K562 (cell line): Measurements from ENCODE around the gene CYLD. TPM values are rescaled to one million over a fixed set of nuclear protein-coding genes. Genes with fewer than 3 reads are reported as not detected.

Experiments used
- CSDE1 ChIP-seq, 2 experiments: fragments of 450-650 bp; IDR thresholded peaks; 2 replicates each; pipeline ENCODE4 v1.6.1; 2016; ENCODE audit warnings: mild to moderate bottlenecking in 1 of 2
- FOXJ3 ChIP-seq: sonication (generic); formaldehyde crosslinking; IDR thresholded peaks from 2 replicates; pipeline ENCODE4 v1.4.0; 2020; ENCODE audit warnings: mild to moderate bottlenecking, missing genetic modification reagents
- FOXP1 ChIP-seq: sonication (generic); formaldehyde crosslinking; IDR thresholded peaks from 2 replicates; pipeline ENCODE4 v1.8.0; 2022; ENCODE audit warnings: mild to moderate bottlenecking, missing genetic modification reagents
- HDAC1 ChIP-seq, 2 experiments: fragments of 450-650 bp; IDR thresholded peaks; 2 replicates each; pipeline ENCODE4 v1.6.1; 2016 to 2017; ENCODE audit warnings: inconsistent platforms in 1 of 2, mild to moderate bottlenecking in 1 of 2, moderate library complexity in 1 of 2
- PTBP1 ChIP-seq: fragments of 200-400 bp; formaldehyde crosslinking; IDR thresholded peaks from 2 replicates; pipeline ENCODE4 v1.6.1; 2017; ENCODE audit warnings: low read depth, low read length
- SMAD1 ChIP-seq: fragments of 150-350 bp; IDR thresholded peaks from 2 replicates; pipeline ENCODE4 v1.6.1; 2014; ENCODE audit warnings: low read length, low read depth; ENCODE audit not compliant: partially characterized antibody
- SMARCB1 ChIP-seq: IDR thresholded peaks from 2 replicates; pipeline ENCODE4 v1.6.1; 2011; ENCODE audit warnings: improper control_type of control experiment, low read depth; ENCODE audit not compliant: insufficient read length
- TARDBP ChIP-seq: fragments of 450-650 bp; IDR thresholded peaks from 2 replicates; pipeline ENCODE4 v1.6.1; 2016
- TEAD4 ChIP-seq, 2 experiments: sonication (generic) in 1 of 2; formaldehyde crosslinking in 1 of 2; IDR thresholded peaks; 2 replicates each; pipeline versions ENCODE4 v1.6.1 to v1.8.0; 2012 to 2022; ENCODE audit warnings: borderline replicate concordance in 1 of 2, inconsistent platforms in 1 of 2, low read length in 1 of 2, mild to moderate bottlenecking in 1 of 2, missing genetic modification reagents in 1 of 2
- ZNF253 ChIP-seq: fragments of 250-450 bp; sonication (Bioruptor Pico); conservative IDR thresholded peaks from 2 replicates; pipeline ENCODE4 v1.6.1; 2021; ENCODE audit warnings: mild to moderate bottlenecking
- ZNF274 ChIP-seq: IDR thresholded peaks from 2 replicates; pipeline ENCODE4 v1.6.1; 2011; ENCODE audit warnings: low read depth, mild to moderate bottlenecking, low read length, moderate library complexity, borderline replicate concordance
- ZNF354B ChIP-seq: fragments of 250-450 bp; sonication (Bioruptor Pico); IDR thresholded peaks from 2 replicates; pipeline ENCODE4 v1.4.0; 2020
- ZNF57 ChIP-seq: fragments of 450-650 bp; formaldehyde crosslinking; IDR thresholded peaks from 2 replicates; pipeline ENCODE4 v1.4.0; 2020; ENCODE audit warnings: mild to moderate bottlenecking, moderate library complexity
- ZZZ3 ChIP-seq: fragments of 450-650 bp; IDR thresholded peaks from 2 replicates; pipeline ENCODE4 v1.6.1; 2016; ENCODE audit warnings: antibody characterized with exemption, mild to moderate bottlenecking, moderate library complexity
- polyA plus RNA-seq, 8 experiments: library from polyadenylated mRNA; depleted of rRNA in 4 of 8; stranded (reverse) in 5 of 8; unstranded in 3 of 8; fragments of >200 nt; fragmentation: Nextera tagmentation in 2 of 8; fragmentation: Illumina TruSeq in 1 of 8; extraction: Ambion mirVana in 2 of 8; extraction: Trizol in 1 of 8; gene quantifications; 2 replicates each; pipeline versions ENCODE4 v1.2.1 to v1.2.3, GENCODE V29; 2011 to 2014; ENCODE audit warnings: inconsistent platforms in 1 of 8, missing spikeins in 1 of 8
- total RNA-seq, 7 experiments: library from RNA; depleted of rRNA in 6 of 7; stranded (reverse); fragments of >200 nt in 6 of 7; fragmentation: Illumina TruSeq in 2 of 7; extraction: Trizol in 2 of 7; gene quantifications; 2 replicates each; pipeline versions ENCODE4 v1.2.1 to v1.2.3, GENCODE V29; 2011 to 2021; ENCODE audit warnings: low replicate concordance in 1 of 7
- TF ChIP-seq, protein P1 (sequence below), 2 experiments: IDR thresholded peaks; 2 replicates each; pipeline ENCODE4 v1.6.1; 2012; ENCODE audit warnings: improper control_type of control experiment in 2 of 2, low read depth in 2 of 2, low read length in 2 of 2, borderline replicate concordance in 1 of 2
- TF ChIP-seq, protein P2 (sequence below): fragments of 450-650 bp; formaldehyde crosslinking; IDR thresholded peaks from 2 replicates; pipeline ENCODE4 v1.4.0; 2020; ENCODE audit warnings: mild to moderate bottlenecking, moderate library complexity
- TF ChIP-seq, protein P3 (sequence below), 2 experiments: fragments of 150-350 bp in 1 of 2; IDR thresholded peaks; 2 replicates each; pipeline ENCODE4 v1.6.1; 2012 to 2016; ENCODE audit warnings: low read depth in 2 of 2, low read length in 2 of 2, mild to moderate bottlenecking in 1 of 2, moderate library complexity in 1 of 2
- TF ChIP-seq, protein P4 (sequence below): fragments of 450-650 bp; IDR thresholded peaks from 2 replicates; pipeline ENCODE4 v1.6.1; 2018; ENCODE audit warnings: mild to moderate bottlenecking, low read depth; ENCODE audit not compliant: partially characterized antibody

Gene CYLD
- total and polyA plus RNA-seq, 9 of the 15 experiments (the other 6 are each of a cell fraction or from before 2014, with no cell fraction given) = 3.4 to 7.4 (median 5.3) TPM

DNA sequence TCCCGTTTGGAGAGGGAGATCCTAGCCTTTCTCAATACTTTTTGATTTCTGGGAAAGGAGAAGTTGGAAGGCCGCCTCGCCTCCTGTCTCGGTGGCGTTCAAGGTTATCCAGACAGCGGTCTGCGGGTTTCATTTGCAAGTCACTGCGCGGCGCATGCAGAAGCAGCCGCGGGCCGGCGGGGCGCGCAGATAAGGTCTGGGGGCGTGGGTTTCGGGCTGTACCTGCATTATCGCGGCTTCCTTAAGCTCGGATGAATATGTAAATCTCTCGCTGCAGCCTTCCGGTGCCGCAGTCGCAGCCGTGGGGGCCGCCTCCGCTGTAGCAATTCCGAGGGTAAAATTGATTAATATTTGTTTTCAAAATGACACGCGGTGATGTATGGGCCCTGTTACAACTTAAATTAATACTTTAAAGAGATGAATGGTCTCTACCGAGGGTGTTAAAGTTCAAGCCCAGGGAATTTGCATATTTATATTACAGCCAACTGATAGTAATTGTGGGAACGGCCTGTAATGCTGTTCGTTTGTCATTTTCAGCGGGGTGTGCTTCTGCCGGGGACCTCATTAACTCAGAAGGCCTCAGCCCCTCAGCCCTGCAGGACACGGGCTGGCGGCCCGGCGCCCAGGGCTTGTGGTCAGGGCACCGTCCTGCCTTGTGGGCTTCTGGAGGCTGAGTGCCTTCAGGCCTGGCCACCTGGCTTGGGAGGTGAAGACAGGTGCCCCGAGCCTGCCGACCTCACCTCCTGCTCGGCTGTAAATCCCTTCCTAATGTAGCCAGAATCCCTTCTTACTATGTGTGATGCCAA, 99.4 kb downstream of the CYLD start (continued):
- TF ChIP-seq ZNF274 (no peak), ZNF354B (no peak), ZZZ3 (no peak), ZNF57 (CRISPR knock-in tag) (no peak), FOXJ3 (CRISPR knock-in tag) (no peak), CSDE1 (IDR thresholded peaks at IDR 0.05) (no peak), FOXP1 (CRISPR knock-in tag) (no peak), HDAC1 (IDR thresholded peaks at IDR 0.05) (peak in 1 of 2 experiments; percentile 51; a peak in 1 of 4 replicates), PTBP1 (no peak), ZNF253 (CRISPR knock-in tag) (no peak), SMARCB1 (no peak), SMAD1 (peak; percentile 80), TARDBP (no peak), TEAD4 (IDR thresholded peaks at IDR 0.05; ENCODE audit: low read length) (peak; percentile 93), TEAD4 (CRISPR knock-in tag; IDR thresholded peaks at IDR 0.05; ENCODE audit: borderline replicate concordance) (no peak)
- TF ChIP-seq, protein P1, sequence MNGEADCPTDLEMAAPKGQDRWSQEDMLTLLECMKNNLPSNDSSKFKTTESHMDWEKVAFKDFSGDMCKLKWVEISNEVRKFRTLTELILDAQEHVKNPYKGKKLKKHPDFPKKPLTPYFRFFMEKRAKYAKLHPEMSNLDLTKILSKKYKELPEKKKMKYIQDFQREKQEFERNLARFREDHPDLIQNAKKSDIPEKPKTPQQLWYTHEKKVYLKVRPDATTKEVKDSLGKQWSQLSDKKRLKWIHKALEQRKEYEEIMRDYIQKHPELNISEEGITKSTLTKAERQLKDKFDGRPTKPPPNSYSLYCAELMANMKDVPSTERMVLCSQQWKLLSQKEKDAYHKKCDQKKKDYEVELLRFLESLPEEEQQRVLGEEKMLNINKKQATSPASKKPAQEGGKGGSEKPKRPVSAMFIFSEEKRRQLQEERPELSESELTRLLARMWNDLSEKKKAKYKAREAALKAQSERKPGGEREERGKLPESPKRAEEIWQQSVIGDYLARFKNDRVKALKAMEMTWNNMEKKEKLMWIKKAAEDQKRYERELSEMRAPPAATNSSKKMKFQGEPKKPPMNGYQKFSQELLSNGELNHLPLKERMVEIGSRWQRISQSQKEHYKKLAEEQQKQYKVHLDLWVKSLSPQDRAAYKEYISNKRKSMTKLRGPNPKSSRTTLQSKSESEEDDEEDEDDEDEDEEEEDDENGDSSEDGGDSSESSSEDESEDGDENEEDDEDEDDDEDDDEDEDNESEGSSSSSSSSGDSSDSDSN (IDR thresholded peaks at IDR 0.05; ENCODE audit: borderline replicate concordance in 1 of 2, low read depth in 2 of 2, low read length in 2 of 2) = peak; percentile 47 to 82; a peak in 1 of 4 replicates
- TF ChIP-seq, protein P2, sequence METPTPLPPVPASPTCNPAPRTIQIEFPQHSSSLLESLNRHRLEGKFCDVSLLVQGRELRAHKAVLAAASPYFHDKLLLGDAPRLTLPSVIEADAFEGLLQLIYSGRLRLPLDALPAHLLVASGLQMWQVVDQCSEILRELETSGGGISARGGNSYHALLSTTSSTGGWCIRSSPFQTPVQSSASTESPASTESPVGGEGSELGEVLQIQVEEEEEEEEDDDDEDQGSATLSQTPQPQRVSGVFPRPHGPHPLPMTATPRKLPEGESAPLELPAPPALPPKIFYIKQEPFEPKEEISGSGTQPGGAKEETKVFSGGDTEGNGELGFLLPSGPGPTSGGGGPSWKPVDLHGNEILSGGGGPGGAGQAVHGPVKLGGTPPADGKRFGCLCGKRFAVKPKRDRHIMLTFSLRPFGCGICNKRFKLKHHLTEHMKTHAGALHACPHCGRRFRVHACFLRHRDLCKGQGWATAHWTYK = no peak
- TF ChIP-seq, protein P3, sequence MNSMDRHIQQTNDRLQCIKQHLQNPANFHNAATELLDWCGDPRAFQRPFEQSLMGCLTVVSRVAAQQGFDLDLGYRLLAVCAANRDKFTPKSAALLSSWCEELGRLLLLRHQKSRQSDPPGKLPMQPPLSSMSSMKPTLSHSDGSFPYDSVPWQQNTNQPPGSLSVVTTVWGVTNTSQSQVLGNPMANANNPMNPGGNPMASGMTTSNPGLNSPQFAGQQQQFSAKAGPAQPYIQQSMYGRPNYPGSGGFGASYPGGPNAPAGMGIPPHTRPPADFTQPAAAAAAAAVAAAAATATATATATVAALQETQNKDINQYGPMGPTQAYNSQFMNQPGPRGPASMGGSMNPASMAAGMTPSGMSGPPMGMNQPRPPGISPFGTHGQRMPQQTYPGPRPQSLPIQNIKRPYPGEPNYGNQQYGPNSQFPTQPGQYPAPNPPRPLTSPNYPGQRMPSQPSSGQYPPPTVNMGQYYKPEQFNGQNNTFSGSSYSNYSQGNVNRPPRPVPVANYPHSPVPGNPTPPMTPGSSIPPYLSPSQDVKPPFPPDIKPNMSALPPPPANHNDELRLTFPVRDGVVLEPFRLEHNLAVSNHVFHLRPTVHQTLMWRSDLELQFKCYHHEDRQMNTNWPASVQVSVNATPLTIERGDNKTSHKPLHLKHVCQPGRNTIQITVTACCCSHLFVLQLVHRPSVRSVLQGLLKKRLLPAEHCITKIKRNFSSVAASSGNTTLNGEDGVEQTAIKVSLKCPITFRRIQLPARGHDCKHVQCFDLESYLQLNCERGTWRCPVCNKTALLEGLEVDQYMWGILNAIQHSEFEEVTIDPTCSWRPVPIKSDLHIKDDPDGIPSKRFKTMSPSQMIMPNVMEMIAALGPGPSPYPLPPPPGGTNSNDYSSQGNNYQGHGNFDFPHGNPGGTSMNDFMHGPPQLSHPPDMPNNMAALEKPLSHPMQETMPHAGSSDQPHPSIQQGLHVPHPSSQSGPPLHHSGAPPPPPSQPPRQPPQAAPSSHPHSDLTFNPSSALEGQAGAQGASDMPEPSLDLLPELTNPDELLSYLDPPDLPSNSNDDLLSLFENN (IDR thresholded peaks at IDR 0.05; ENCODE audit: low read depth in 2 of 2, low read length in 2 of 2) = peak in 1 of 2 experiments; percentile 90; a peak in 2 of 4 replicates
- TF ChIP-seq, protein P4, sequence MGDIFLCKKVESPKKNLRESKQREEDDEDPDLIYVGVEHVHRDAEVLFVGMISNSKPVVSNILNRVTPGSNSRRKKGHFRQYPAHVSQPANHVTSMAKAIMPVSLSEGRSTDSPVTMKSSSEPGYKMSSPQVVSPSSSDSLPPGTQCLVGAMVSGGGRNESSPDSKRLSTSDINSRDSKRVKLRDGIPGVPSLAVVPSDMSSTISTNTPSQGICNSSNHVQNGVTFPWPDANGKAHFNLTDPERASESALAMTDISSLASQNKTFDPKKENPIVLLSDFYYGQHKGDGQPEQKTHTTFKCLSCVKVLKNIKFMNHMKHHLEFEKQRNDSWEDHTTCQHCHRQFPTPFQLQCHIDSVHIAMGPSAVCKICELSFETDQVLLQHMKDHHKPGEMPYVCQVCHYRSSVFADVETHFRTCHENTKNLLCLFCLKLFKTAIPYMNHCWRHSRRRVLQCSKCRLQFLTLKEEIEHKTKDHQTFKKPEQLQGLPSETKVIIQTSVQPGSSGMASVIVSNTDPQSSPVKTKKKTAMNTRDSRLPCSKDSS = no peak
